SK-N-SH (cell line): ENCODE data around the gene LTV1.

Source experiments
- RAD21 ChIP-seq: IDR thresholded peaks from 2 replicates; pipeline ENCODE4 v1.6.1; 2012; ENCODE audit warnings: mild to moderate bottlenecking, low read length
- TCF12 ChIP-seq: IDR thresholded peaks from 2 replicates; pipeline ENCODE4 v1.4.0; 2012
- TF ChIP-seq, protein P1 (sequence below): IDR thresholded peaks from 2 replicates; pipeline ENCODE4 v1.4.0; 2012; ENCODE audit warnings: low read depth, borderline replicate concordance
- TF ChIP-seq, protein P2 (sequence below): fragments of 200-600 bp; sonication (generic); IDR thresholded peaks from 2 replicates; pipeline ENCODE4 v1.6.1; 2017; ENCODE audit warnings: antibody characterized with exemption, mild to moderate bottlenecking, moderate library complexity
- TF ChIP-seq, protein P3 (sequence below): IDR thresholded peaks from 2 replicates; pipeline ENCODE4 v1.4.0; 2012; ENCODE audit warnings: low read depth

DNA sequence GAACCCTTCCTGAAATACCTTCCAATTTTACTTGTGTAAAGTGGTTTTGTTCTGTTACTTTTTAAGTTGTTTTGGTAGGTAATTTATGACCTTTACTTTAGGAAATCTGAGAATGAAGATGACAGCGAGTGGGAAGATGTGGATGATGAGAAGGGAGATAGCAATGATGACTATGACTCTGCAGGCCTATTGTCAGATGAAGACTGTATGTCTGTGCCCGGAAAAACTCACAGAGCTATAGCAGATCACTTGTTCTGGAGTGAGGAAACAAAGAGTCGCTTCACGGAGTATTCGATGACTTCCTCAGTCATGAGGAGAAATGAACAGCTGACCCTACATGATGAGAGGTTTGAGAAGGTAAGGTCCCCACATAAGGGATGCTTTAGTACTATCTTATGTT is 14.5 kb downstream of the LTV1 start:
- TF ChIP-seq, protein P1, sequence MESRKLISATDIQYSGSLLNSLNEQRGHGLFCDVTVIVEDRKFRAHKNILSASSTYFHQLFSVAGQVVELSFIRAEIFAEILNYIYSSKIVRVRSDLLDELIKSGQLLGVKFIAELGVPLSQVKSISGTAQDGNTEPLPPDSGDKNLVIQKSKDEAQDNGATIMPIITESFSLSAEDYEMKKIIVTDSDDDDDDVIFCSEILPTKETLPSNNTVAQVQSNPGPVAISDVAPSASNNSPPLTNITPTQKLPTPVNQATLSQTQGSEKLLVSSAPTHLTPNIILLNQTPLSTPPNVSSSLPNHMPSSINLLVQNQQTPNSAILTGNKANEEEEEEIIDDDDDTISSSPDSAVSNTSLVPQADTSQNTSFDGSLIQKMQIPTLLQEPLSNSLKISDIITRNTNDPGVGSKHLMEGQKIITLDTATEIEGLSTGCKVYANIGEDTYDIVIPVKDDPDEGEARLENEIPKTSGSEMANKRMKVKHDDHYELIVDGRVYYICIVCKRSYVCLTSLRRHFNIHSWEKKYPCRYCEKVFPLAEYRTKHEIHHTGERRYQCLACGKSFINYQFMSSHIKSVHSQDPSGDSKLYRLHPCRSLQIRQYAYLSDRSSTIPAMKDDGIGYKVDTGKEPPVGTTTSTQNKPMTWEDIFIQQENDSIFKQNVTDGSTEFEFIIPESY = no peak
- TF ChIP-seq TCF12 = no peak
- TF ChIP-seq, protein P2, sequence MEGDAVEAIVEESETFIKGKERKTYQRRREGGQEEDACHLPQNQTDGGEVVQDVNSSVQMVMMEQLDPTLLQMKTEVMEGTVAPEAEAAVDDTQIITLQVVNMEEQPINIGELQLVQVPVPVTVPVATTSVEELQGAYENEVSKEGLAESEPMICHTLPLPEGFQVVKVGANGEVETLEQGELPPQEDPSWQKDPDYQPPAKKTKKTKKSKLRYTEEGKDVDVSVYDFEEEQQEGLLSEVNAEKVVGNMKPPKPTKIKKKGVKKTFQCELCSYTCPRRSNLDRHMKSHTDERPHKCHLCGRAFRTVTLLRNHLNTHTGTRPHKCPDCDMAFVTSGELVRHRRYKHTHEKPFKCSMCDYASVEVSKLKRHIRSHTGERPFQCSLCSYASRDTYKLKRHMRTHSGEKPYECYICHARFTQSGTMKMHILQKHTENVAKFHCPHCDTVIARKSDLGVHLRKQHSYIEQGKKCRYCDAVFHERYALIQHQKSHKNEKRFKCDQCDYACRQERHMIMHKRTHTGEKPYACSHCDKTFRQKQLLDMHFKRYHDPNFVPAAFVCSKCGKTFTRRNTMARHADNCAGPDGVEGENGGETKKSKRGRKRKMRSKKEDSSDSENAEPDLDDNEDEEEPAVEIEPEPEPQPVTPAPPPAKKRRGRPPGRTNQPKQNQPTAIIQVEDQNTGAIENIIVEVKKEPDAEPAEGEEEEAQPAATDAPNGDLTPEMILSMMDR = no peak
- TF ChIP-seq RAD21 = no peak
- TF ChIP-seq, protein P3, sequence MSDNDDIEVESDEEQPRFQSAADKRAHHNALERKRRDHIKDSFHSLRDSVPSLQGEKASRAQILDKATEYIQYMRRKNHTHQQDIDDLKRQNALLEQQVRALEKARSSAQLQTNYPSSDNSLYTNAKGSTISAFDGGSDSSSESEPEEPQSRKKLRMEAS = no peak
